SK-N-SH (cell line): Measurements from ENCODE around the gene PPP2R2B. TPM values are rescaled to one million over a fixed set of nuclear protein-coding genes. Genes with fewer than 3 reads are reported as not detected.

Experiments
- CTCF ChIA-PET: fragments of 300-600, 350-600 bp; formaldehyde crosslinking; extraction: SDS; loops from one replicate; lab custom pipeline; 2021; lab: Yijun Ruan, JAX
- POLR2A ChIA-PET: fragments of 350-600 bp; sonication (Branson Sonifier 250); formaldehyde crosslinking; extraction: SDS; loops from one replicate; lab custom pipeline; 2020; ENCODE audit warnings: antibody characterized with exemption, inconsistent platforms; lab: Yijun Ruan, JAX
- DNase-seq: peaks from one replicate; pipeline ENCODE4 v3.0.0; 2012
- H2AFZ ChIP-seq: fragments of 200-600 bp; sonication (generic); 2 replicates; pipeline ENCODE4 v1.8.1; 2016; ENCODE audit warnings: antibody characterized with exemption, mild to moderate bottlenecking, low read depth
- H3F3A ChIP-seq: fragments of 200-600 bp; sonication (generic); replicated peaks from 2 replicates; pipeline ENCODE3; 2016; ENCODE audit warnings: antibody characterized with exemption, mild to moderate bottlenecking; ENCODE audit not compliant: insufficient read depth
- H3K27ac ChIP-seq, 2 experiments: fragments of 200-500 bp in 1 of 2; fragments of 200-600 bp in 1 of 2; sonication (Bioruptor generic) in 1 of 2; sonication (generic), shearing (Covaris generic) in 1 of 2; 2 replicates each; pipeline versions ENCODE4 v1.5.1 to v1.6.1; 2014 to 2016; ENCODE audit warnings: low read depth in 2 of 2, inconsistent platforms in 1 of 2, low read length in 1 of 2, mild to moderate bottlenecking in 1 of 2, mixed read lengths in 1 of 2
- H3K27me3 ChIP-seq: fragments of 200-600 bp; sonication (generic), shearing (Covaris generic); 2 replicates; pipeline ENCODE4 v1.6.1; 2016; ENCODE audit warnings: mixed run types; ENCODE audit not compliant: insufficient read depth
- H3K36me3 ChIP-seq, 2 experiments: fragments of 200-500 bp in 1 of 2; fragments of 200-600 bp in 1 of 2; sonication (Bioruptor generic) in 1 of 2; sonication (generic) in 1 of 2; replicated peaks in 1 of 2; 2 replicates each; pipeline versions ENCODE3 to v1.5.1; 2014 to 2016; ENCODE audit warnings: low read length in 1 of 2, mild to moderate bottlenecking in 1 of 2; ENCODE audit not compliant: insufficient read depth in 2 of 2, control insufficient read depth in 1 of 2
- H3K4me1 ChIP-seq, 2 experiments: fragments of 200-500 bp in 1 of 2; fragments of 200-600 bp in 1 of 2; sonication (Bioruptor generic) in 1 of 2; sonication (generic), shearing (Covaris generic) in 1 of 2; 2 replicates each; pipeline versions ENCODE4 v1.5.1 to v1.6.1; 2014 to 2016; ENCODE audit warnings: low read depth in 1 of 2, low read length in 1 of 2, mixed run types in 1 of 2; ENCODE audit not compliant: insufficient read depth in 2 of 2, control insufficient read depth in 1 of 2
- H3K4me2 ChIP-seq: fragments of 200-600 bp; sonication (generic), shearing (Covaris generic); 2 replicates; pipeline ENCODE4 v1.6.1; 2017; ENCODE audit warnings: mixed run types
- H3K4me3 ChIP-seq, 2 experiments: fragments of 200-500 bp in 1 of 2; fragments of 200-600 bp in 1 of 2; sonication (Bioruptor generic) in 1 of 2; sonication (generic), shearing (Covaris generic) in 1 of 2; 2 replicates each; pipeline versions ENCODE4 v1.5.1 to v1.8.1; 2014 to 2016; ENCODE audit warnings: low read depth in 2 of 2, inconsistent platforms in 1 of 2, low read length in 1 of 2, mild to moderate bottlenecking in 1 of 2, mixed read lengths in 1 of 2, moderate library complexity in 1 of 2
- H3K79me2 ChIP-seq: fragments of 200-600 bp; sonication (generic); 2 replicates; pipeline ENCODE4 v1.8.1; 2017; ENCODE audit warnings: mild to moderate bottlenecking; ENCODE audit not compliant: insufficient read depth
- H3K9ac ChIP-seq: fragments of 200-600 bp; sonication (generic); 2 replicates; pipeline ENCODE4 v1.6.1; 2017; ENCODE audit warnings: mixed run types
- H3K9me2 ChIP-seq: fragments of 200-600 bp; sonication (generic); 2 replicates; pipeline ENCODE4 v1.6.1; 2017; ENCODE audit warnings: mixed run types
- H3K9me3 ChIP-seq: fragments of 200-600 bp; sonication (generic); 2 replicates; pipeline ENCODE4 v1.6.1; 2017; ENCODE audit warnings: mixed run types, mild to moderate bottlenecking, moderate library complexity
- H4K20me1 ChIP-seq: fragments of 200-600 bp; sonication (generic); 2 replicates; pipeline ENCODE4 v1.6.1; 2017; ENCODE audit warnings: mild to moderate bottlenecking, mixed run types; ENCODE audit not compliant: insufficient read depth
- CHD2 ChIP-seq: fragments of 150-350 bp; IDR thresholded peaks from 2 replicates; pipeline ENCODE4 v1.6.1; 2018; ENCODE audit warnings: low read length; ENCODE audit not compliant: partially characterized antibody
- ELF1 ChIP-seq: IDR thresholded peaks from 2 replicates; pipeline ENCODE4 v1.4.0; 2012
- FOSL2 ChIP-seq: IDR thresholded peaks from 2 replicates; pipeline ENCODE4 v1.4.0; 2012; ENCODE audit warnings: low read depth, mild to moderate bottlenecking, moderate library complexity, borderline replicate concordance
- GABPA ChIP-seq: IDR thresholded peaks from 2 replicates; pipeline ENCODE4 v1.4.0; 2012; ENCODE audit warnings: low read depth, mild to moderate bottlenecking
- GATA2 ChIP-seq: sonication (generic); formaldehyde crosslinking; IDR thresholded peaks from 2 replicates; pipeline ENCODE4 v1.5.0; 2020; ENCODE audit warnings: mild to moderate bottlenecking, missing genetic modification reagents
- JUND ChIP-seq: IDR thresholded peaks from 2 replicates; pipeline ENCODE4 v1.4.0; 2012
- MAX ChIP-seq: IDR thresholded peaks from 2 replicates; pipeline ENCODE4 v1.4.0; 2012; ENCODE audit warnings: low read depth
- MEF2A ChIP-seq: IDR thresholded peaks from 2 replicates; pipeline ENCODE4 v1.4.0; 2012; ENCODE audit warnings: low read depth, borderline replicate concordance
- MXI1 ChIP-seq: IDR thresholded peaks from 2 replicates; pipeline ENCODE4 v1.6.1; 2012; ENCODE audit warnings: mild to moderate bottlenecking, low read depth, low read length, improper control_type of control experiment
- NFIC ChIP-seq: IDR thresholded peaks from 2 replicates; pipeline ENCODE4 v1.4.0; 2012; ENCODE audit warnings: borderline replicate concordance
- RAD21 ChIP-seq: IDR thresholded peaks from 2 replicates; pipeline ENCODE4 v1.6.1; 2012; ENCODE audit warnings: mild to moderate bottlenecking, low read length
- REST ChIP-seq: IDR thresholded peaks from 2 replicates; pipeline ENCODE4 v1.6.1; 2012; ENCODE audit warnings: mild to moderate bottlenecking, low read depth, low read length, moderate library complexity
- RXRA ChIP-seq: IDR thresholded peaks from 2 replicates; pipeline ENCODE4 v1.4.0; 2012; ENCODE audit warnings: low read depth, mild to moderate bottlenecking, borderline replicate concordance
- SIN3A ChIP-seq: IDR thresholded peaks from 2 replicates; pipeline ENCODE4 v1.6.1; 2012; ENCODE audit warnings: low read depth, mild to moderate bottlenecking, low read length, moderate library complexity, borderline replicate concordance
- TAF1 ChIP-seq: IDR thresholded peaks from 2 replicates; pipeline ENCODE4 v1.6.1; 2012; ENCODE audit warnings: low read depth, mild to moderate bottlenecking, low read length, moderate library complexity, borderline replicate concordance
- TCF12 ChIP-seq: IDR thresholded peaks from 2 replicates; pipeline ENCODE4 v1.4.0; 2012
- USF2 ChIP-seq: fragments of 150-350 bp; IDR thresholded peaks from 2 replicates; pipeline ENCODE4 v1.6.1; 2017; ENCODE audit warnings: antibody characterized with exemption, low read length, low read depth, borderline replicate concordance
- ZBTB33 ChIP-seq: IDR thresholded peaks from 2 replicates; pipeline ENCODE4 v1.4.0; 2012; ENCODE audit warnings: low read depth, borderline replicate concordance
- WGBS: methylation state at CpG from one replicate; pipeline ENCODE4 v1.1.6; 2017; ENCODE audit warnings: low lambda C conversion rate; 5-methylcytosine and 5-hydroxymethylcytosine counted together
- polyA plus RNA-seq, 3 experiments: library from polyadenylated mRNA; depleted of rRNA; stranded (reverse); fragments of >200 nt; gene quantifications; 2 replicates each; pipeline ENCODE4 v1.2.3, GENCODE V29; 2012

The PPP2R2B gene
- polyA plus RNA-seq, 1 of the 3 experiments (the other 2 are of a cell fraction), result 11.4 TPM

- TF ChIP-seq RXRA (no peak), TAF1 (no peak), CHD2 (no peak), TCF12 (no peak), GATA2 (no peak), JUND (no peak), SIN3A (no peak), ELF1 (no peak), MXI1 (no peak)
- TF ChIP-seq, all 33 proteins: peak for 0
Measured at GRCh38 chr5:146626936-146627335, 251.6 kb downstream of the PPP2R2B start (continued).

GRCh38 chr5:146624179-146624578 lies 254.4 kb downstream of the PPP2R2B start:
- ChIA-PET CTCF (interaction anchor here (0.5 to 1.2 kb wide), 3 partner anchors 14 to 565 kb away, joined by 3 read pairs; no protein-coding TSS in a partner anchor), POLR2A (no interaction called here)
- H3K9me2 ChIP-seq, result no peaks in the 10 kb centered on the region
- no peak overlapping the region for H3K4me3 ChIP-seq
- H2AFZ ChIP-seq, result no peak overlapping the region
- no peak overlapping the region for H3K4me2 ChIP-seq
- peaks cover 0 to 6% of the 10 kb centered on the region in 2 experiments; a peak in 2 of 4 replicates for H3K4me1 ChIP-seq
- WGBS, result 71% methylated on average over 2 of the region's 2 CpGs
- no peaks in the 10 kb centered on the region for H3K79me2 ChIP-seq
- H3K27ac ChIP-seq, result no peak overlapping the region
- H3K36me3 ChIP-seq, result no peaks in the 10 kb centered on the region
- TF ChIP-seq REST (peak; percentile 92), NFIC (no peak)
- no peaks in the 10 kb centered on the region for H3K27me3 ChIP-seq
- no peak overlapping the region for H3K9ac ChIP-seq
- H3K9me3 ChIP-seq, result no peaks in the 10 kb centered on the region
- no peak for DNase-seq
- no peaks in the 10 kb centered on the region for H3F3A ChIP-seq
- no peaks in the 10 kb centered on the region for H4K20me1 ChIP-seq

GRCh38 chr5:146623666-146624065 lies 254.9 kb downstream of the PPP2R2B start:
- CTCF ChIA-PET, result interaction anchor here (0.5 to 1.7 kb wide), 4 partner anchors 14 to 565 kb away, joined by 3 to 6 read pairs (median 3); no protein-coding TSS in a partner anchor
- TF ChIP-seq ZBTB33, result no peak
- no peak for TF ChIP-seq USF2
- no peak for TF ChIP-seq CHD2
- no peak for TF ChIP-seq MEF2A
- no peak for TF ChIP-seq GABPA
- TF ChIP-seq NFIC, result no peak
- no peak for TF ChIP-seq FOSL2
- no peak for TF ChIP-seq MAX
- TF ChIP-seq RAD21, result no peak
- no peak for TF ChIP-seq RXRA

More at GRCh38 chr5:146623666-146624065, 254.9 kb downstream of the PPP2R2B start:
- H3K9me3 ChIP-seq, result no peaks in the 10 kb centered on the region
- H3K4me3 ChIP-seq, result no peak overlapping the region
- POLR2A ChIA-PET, result no interaction called here
- no peaks in the 10 kb centered on the region for H4K20me1 ChIP-seq
- H3K9ac ChIP-seq, result no peak overlapping the region
- no peak for DNase-seq
- 54% methylated on average over 4 of the region's 4 CpGs for WGBS
- peaks cover 0 to 2% of the 10 kb centered on the region in 2 experiments; a peak in 2 of 4 replicates for H3K4me1 ChIP-seq
- H3K27me3 ChIP-seq, result no peaks in the 10 kb centered on the region
- H2AFZ ChIP-seq, result no peak overlapping the region
- H3K79me2 ChIP-seq, result no peaks in the 10 kb centered on the region
- H3K9me2 ChIP-seq, result no peaks in the 10 kb centered on the region
- H3F3A ChIP-seq, result no peaks in the 10 kb centered on the region
- no peak overlapping the region for H3K27ac ChIP-seq
- no peaks in the 10 kb centered on the region for H3K36me3 ChIP-seq
- H3K4me2 ChIP-seq, result no peak overlapping the region
